LNCAP (cell line): Measurements from ENCODE around the gene CNKSR3.

ENCODE experiments used
- TF ChIP-seq, protein P1 (sequence below): fragments of 450-650 bp; IDR thresholded peaks from 2 replicates; pipeline ENCODE4 v1.5.1; 2017; ENCODE audit warnings: mild to moderate bottlenecking

CNKSR3 gene

DNA sequence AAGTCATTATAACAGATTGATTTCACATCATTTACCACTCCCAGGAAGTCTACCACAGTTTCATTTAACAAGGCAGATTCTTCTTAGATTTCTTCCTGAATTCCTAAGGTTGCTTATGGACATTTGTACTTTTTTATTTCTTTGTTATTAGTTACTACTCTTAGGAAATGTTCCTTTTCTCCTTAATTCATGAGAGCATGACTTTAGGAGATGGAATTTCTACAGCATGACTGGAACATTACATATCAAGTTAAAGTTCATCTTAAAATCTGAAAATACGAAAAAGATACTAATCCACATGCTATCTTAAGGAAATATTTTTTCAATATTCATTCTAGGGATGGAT, 22.3 kb downstream of the CNKSR3 start:
- TF ChIP-seq, protein P1, sequence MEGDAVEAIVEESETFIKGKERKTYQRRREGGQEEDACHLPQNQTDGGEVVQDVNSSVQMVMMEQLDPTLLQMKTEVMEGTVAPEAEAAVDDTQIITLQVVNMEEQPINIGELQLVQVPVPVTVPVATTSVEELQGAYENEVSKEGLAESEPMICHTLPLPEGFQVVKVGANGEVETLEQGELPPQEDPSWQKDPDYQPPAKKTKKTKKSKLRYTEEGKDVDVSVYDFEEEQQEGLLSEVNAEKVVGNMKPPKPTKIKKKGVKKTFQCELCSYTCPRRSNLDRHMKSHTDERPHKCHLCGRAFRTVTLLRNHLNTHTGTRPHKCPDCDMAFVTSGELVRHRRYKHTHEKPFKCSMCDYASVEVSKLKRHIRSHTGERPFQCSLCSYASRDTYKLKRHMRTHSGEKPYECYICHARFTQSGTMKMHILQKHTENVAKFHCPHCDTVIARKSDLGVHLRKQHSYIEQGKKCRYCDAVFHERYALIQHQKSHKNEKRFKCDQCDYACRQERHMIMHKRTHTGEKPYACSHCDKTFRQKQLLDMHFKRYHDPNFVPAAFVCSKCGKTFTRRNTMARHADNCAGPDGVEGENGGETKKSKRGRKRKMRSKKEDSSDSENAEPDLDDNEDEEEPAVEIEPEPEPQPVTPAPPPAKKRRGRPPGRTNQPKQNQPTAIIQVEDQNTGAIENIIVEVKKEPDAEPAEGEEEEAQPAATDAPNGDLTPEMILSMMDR = no peak

DNA sequence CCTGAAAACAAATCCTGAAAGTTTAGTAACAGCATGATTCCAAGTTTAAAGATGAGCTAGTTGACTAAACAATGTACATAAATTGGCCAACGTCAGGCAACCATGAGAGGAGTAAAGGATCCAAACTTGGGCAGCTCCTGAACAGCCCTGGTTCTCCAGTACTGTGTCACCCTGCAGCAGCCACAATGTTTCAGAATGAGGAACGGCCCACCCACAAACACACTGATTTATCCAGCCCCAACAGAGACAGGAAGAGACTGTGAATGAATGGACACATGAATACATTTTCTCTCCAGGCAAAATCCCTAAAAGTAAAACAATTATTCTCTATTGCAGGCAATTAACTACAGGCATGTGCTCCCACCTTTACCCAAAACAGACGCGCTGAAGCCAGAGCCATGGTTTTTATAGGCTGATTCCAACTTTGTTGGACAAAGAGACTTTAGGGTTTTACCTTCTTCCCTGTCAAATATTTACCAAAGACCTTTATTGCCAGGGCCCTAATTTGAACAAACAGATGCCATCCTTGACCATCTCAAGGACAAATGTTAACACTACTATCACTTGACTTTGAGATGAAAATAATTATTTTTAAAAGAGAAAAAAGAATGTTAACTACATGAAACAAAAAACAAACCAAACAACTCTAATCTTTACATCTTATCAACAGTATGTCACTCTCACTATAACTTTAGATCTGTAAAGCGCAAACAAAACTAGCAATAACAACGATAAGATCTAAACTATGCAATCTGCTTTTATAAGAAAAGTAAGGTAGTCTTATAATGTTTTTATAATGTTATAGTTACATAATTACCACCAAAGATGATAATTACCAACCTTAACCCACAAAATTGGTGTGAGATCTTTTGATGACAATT, 22.9 kb downstream of the CNKSR3 start:
- TF ChIP-seq, protein P1 = no peak

DNA sequence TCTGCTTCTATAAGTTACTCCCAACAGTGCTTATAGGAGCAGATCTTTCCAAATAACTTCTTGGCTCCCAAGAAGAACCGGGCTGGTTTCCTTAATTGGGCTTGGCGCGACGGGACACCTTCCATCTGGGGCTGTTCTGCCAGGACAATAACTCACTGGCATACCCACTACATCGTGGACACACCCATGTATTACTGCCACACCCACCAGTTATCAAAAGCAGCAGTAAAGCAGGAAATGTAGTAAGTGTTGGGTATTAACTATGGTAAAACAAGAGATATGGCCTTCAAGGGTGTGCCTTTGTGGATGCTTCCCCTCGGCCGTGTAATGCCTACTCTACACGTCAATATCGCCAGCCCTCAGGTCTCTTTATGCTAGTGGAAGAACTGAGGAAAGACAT, 24.7 kb downstream of the CNKSR3 start:
- TF ChIP-seq, protein P1 = no peak

DNA sequence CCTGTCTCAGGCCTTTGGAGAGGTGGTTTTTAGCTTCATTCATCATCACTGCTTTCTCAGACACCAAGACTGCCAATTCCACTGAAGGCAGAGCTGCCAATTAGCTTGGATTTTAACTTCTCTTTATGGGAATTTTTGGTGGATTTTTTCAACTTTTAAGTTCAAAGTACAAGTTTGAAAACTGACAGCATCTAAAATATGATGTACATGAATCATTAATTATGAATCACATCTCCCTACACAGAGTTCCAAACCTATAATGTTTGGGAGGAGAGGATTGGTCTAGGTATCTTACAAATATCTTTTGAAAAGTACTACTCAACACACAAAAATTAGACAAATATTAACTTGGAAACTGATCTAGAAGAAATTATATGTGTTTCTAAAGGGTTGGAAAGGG, 25.5 kb downstream of the CNKSR3 start:
- TF ChIP-seq, protein P1 = no peak

DNA sequence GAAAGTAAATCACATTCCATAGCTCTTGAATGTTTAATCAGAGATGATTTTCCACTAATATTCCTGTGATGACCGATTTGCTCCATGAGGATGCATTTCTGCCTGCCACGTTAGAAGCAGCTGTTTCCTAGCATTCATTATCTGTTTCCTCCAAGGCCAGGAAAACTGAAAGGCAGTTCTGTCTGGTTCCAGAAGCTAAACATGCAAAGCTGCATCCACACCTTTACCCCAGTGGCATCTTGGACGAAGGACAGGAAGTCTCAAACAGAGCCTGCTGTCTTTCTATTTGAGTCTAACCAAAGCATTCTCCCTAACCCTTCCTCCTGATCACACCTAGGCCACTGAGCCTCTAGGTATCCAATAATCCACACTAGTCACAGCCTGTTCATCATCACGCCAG, 27.6 kb downstream of the CNKSR3 start:
- TF ChIP-seq, protein P1 = no peak

DNA sequence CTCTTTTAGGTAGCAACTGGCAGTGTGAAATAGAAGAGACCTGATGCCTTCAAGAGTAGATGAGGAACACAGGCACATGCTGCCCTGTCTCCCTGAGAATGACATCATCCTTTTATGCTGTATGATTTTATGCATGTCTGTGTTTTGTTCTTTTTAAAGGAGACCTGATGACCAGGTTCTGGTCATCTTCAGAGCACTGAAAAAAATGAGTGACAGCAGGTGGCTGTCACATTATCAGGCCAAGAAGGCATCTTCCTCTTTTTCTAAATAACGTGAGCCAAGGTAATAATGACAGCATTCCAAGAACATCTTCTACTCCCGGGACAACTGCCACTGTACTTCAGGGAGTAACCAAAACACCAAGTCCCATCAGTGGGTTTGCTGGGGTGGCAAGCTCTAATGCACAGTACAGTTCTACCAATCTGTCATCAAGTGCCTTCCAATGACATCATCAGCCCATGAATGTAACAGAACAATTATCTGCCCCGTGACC, 28.9 kb downstream of the CNKSR3 start:
- TF ChIP-seq, protein P1 = no peak

DNA sequence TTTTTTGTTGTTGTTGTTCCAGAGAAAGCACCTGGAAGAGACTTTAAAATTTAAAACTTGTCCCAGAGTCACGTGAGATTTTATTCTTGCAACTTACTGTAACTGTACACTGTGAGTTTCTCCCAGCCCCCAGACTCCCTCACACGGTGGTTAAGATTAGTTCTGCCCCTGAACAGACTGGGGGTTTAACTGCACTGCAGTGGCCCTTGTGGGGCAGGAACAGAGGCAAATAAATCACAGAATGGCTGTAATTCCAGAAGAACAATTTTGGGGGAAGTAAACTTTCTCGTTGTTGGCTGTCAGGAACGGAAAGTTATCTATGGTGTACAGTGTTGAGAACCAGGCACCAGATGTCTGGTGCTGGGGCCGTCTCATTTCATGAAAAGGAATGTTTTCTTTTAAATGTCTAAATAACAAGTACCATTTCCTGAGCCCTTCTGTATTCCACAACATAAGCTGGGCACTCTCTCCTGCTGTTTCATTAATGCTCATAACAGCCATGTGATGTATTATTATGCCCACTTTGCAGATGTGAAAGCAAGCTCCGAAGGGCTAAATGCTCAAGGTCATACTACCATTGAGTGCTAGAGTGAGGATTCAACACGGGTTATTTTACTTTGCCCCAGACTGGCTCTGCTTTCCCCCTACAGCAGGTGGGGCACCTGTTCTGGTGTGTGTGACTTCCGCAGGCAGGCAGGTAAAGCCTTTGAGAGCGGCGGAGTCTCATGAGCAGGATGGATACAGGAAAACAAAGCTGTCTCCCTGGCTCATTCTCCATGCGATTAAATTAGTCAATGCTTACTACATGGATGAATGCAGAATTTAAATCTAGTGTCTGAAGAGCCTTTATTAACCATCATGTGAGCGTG, 30.5 kb downstream of the CNKSR3 start:
- TF ChIP-seq, protein P1 = no peak
